Heart left ventricle (tissue), 16 donors: ENCODE data around the gene ELFN1. TPM values are rescaled to one million over a fixed set of nuclear protein-coding genes. Genes with fewer than 3 reads are reported as not detected.

Source experiments
- ATAC-seq, 4 donors: fragments of 200-7000 bp; cut with Tn5 transposase; one replicate each; pipeline ENCODE4 v1.9.1; 2020 to 2022; ENCODE audit warnings: moderate library complexity in 4 of 4, mild to moderate bottlenecking in 3 of 4, moderate number of reproducible peaks in 1 of 4
- DNase-seq, 5 donors: peaks; one replicate each; pipeline ENCODE4 v3.0.0-alpha.2; 2020
- H3K27ac ChIP-seq, 12 donors: fragments of 200-600 bp; sonication (generic) in 4 of 12; one replicate each; pipeline versions ENCODE4 v1.5.0 to v1.8.0; 2016 to 2022; ENCODE audit warnings: mild to moderate bottlenecking in 2 of 12
- H3K27me3 ChIP-seq, 9 donors: fragments of 200-600 bp; sonication (generic) in 2 of 9; one replicate each; pipeline versions ENCODE4 v1.5.1 to v1.8.0; 2016 to 2022; ENCODE audit warnings: mild to moderate bottlenecking in 3 of 9
- H3K36me3 ChIP-seq, 9 donors: fragments of 200-600 bp; sonication (generic) in 2 of 9; one replicate each; pipeline versions ENCODE4 v1.5.0 to v1.8.0; 2018 to 2022; ENCODE audit warnings: mild to moderate bottlenecking in 2 of 9
- H3K4me1 ChIP-seq, 12 donors: fragments of 200-600 bp; sonication (generic) in 4 of 12; one replicate each; pipeline versions ENCODE4 v1.5.0 to v1.8.0; 2016 to 2022; ENCODE audit warnings: mild to moderate bottlenecking in 3 of 12
- H3K4me3 ChIP-seq, 12 donors: fragments of 200-600 bp; sonication (generic) in 4 of 12; one replicate each; pipeline versions ENCODE4 v1.5.0 to v1.8.0; 2017 to 2022; ENCODE audit warnings: mild to moderate bottlenecking in 9 of 12, moderate library complexity in 4 of 12
- H3K9me3 ChIP-seq, 12 donors: fragments of 200-600 bp; sonication (generic) in 4 of 12; one replicate each; pipeline versions ENCODE4 v1.5.0 to v1.8.0; 2016 to 2022; ENCODE audit warnings: mild to moderate bottlenecking in 1 of 12
- POLR2A ChIP-seq, 2 donors: fragments of 450-650 bp; IDR thresholded peaks; one replicate each; pipeline ENCODE4 v1.6.1; 2017; ENCODE audit warnings: antibody characterized with exemption in 2 of 2, mild to moderate bottlenecking in 2 of 2, moderate library complexity in 2 of 2
- WGBS, 4 donors: extraction: QIAGEN DNeasy Blood & Tissue Kit in 2 of 4; methylation state at CpG; one replicate each; pipeline versions ENCODE4 v1.1.5 to v1.1.7; 2013 to 2018; 5-methylcytosine and 5-hydroxymethylcytosine counted together
- intact Hi-C, 10 donors: fragments of 100-400 bp; cut with DNase I; formaldehyde crosslinking; loops; one replicate each; pipeline versions ENCODE4 v1.11.1 to v1.14.2; 2022
- polyA plus RNA-seq, 2 donors: library from polyadenylated mRNA; stranded (reverse); fragments of 200-250 nt; gene quantifications; one replicate each; pipeline ENCODE4 v1.2.3, GENCODE V29; 2013
- total RNA-seq, 9 donors: library from RNA; depleted of rRNA in 2 of 9; stranded (reverse); fragments of >200 nt in 2 of 9; fragmentation: NEBNext Ultra II Directional in 3 of 9; extraction: Animal tissue kit (Norgen Biotek cat#: 25700) in 3 of 9; gene quantifications; one replicate each; pipeline versions ENCODE4 v1.1.0 to v1.2.4, GENCODE V29; 2016 to 2023
- TF ChIP-seq, protein P1 (sequence below), 12 donors: fragments of 200-600 bp; sonication (generic) in 4 of 12; IDR thresholded peaks; one replicate each; pipeline versions ENCODE4 v1.5.0 to v1.8.0; 2018 to 2022; ENCODE audit warnings: antibody characterized with exemption in 12 of 12, mild to moderate bottlenecking in 5 of 12
- donor health status: ischemic (EF 13 %, LVEDD 7.1; RV severe dilation, severe dysfunction).
- donor health status: healthy with polysubstance abuse.
- donor health status: DM: no; HTN: yes; CAD: no.
- donor health status: DM: no; HTN: no; CAD: no.
- donor health status: ischemic (EF 25% LVEDD 6.9; RV normal size, moderate dysfunction).
- donor health status: ischemic (EF 25% LVEDD 5.7; RV mildly dilated, moderate dysfunction).
- donor health status: healthy.
- donor health status: DM: yes; HTN: yes; CAD: no.
- donor health status: ischemic (EF 35%, LVEDD 5.7; RV mildly dilated, moderate dysfunction).
- donor health status: nonischemic (EF 11% LVEDD 7.7; RV severe dilation, severe dysfunction).
- donor health status: DM: yes; HTN: yes; CAD: no.
- donor health status: PGD.
- donor health status: ischemic (EF 29% LVEDD 5.4; RV normal size, mild dysfunction).
- donor health status: nonischemic (EF 23%, LVEDD 6.1; RV moderate dilation, normal function).

ELFN1 gene
- total and polyA plus RNA-seq, 11 donors: 2.6 to 18.6 (median 6.6) TPM

DNA sequence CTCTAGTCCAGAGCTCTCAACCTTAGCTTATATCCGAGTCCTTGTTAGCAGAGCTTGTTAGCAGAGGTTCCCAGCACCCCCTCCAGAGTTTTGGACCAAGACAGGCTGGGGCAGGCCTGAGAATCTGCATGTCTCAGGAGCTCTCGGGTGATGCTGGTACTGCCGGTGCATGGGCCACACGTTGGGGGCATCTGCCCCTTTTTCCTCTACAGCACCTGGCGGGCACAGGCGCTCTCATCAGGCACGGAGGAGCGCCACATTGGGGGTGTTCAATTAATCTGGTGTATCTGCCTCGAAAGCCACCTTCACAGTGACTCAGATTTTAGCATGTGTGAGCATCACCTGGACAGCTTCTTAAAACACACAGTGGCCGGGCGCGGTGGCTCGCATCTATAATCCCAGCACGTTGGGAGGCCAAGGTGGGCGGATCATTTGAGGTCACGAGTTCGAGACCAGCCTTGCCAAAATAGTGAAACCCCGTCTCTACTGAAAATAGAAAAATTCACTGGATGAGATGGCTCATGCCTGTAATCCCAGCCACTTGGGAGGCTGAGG is 117.7 kb downstream of the ELFN1 start:
- Histone ChIP-seq H3K36me3 (no peaks in the 10 kb centered on the region), H3K9me3 (peaks cover 0 to 23% (median 6%) of the 10 kb centered on the region in 12 donors), H3K4me1 (no peaks in the 10 kb centered on the region), H3K27ac (no peak overlapping the region), H3K4me3 (no peak overlapping the region), H3K27me3 (peaks cover 0 to 18% (median 0%) of the 10 kb centered on the region in 9 donors)
- ATAC-seq (no peak), DNase-seq (no peak)
- WGBS, 4 donors: 89 to 92% (median 90%) methylated on average over 16 to 18 of the region's 18 CpGs
- TF ChIP-seq, protein P1, sequence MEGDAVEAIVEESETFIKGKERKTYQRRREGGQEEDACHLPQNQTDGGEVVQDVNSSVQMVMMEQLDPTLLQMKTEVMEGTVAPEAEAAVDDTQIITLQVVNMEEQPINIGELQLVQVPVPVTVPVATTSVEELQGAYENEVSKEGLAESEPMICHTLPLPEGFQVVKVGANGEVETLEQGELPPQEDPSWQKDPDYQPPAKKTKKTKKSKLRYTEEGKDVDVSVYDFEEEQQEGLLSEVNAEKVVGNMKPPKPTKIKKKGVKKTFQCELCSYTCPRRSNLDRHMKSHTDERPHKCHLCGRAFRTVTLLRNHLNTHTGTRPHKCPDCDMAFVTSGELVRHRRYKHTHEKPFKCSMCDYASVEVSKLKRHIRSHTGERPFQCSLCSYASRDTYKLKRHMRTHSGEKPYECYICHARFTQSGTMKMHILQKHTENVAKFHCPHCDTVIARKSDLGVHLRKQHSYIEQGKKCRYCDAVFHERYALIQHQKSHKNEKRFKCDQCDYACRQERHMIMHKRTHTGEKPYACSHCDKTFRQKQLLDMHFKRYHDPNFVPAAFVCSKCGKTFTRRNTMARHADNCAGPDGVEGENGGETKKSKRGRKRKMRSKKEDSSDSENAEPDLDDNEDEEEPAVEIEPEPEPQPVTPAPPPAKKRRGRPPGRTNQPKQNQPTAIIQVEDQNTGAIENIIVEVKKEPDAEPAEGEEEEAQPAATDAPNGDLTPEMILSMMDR (IDR thresholded peaks at IDR 0.05): no peak
- TF ChIP-seq POLR2A (IDR thresholded peaks at IDR 0.05): no peak
- intact Hi-C loops: no loop called here

DNA sequence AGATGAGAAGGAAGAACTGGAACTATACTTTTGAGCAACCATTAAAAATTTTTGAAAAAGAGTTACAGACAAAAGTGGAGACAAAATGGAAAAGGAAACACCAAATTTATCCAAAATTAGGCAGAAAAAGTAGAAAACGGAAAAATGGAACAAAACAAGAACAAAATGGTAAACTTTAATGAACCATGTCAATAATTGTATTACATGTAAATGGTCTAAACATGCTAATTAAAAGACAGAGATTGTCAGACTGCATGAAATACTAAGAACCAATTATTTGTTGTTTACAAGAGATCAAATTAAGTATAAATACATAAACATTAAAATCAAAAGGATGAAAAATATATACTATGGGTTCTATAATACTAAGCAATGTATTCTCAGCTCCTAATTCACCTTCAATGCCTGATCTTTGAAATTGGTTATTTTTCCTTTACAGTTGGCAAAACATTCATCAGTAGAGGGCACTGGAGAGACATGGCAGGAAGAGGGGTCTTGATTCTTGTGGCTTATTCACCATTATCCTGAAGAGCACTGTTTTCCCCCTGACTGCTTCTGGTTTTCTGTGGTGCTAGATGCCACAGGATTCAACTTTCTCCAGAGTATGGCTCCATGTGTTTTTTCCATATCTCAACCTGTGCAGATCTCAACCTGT is 124.9 kb downstream of the ELFN1 start:
- no peak for TF ChIP-seq POLR2A (IDR thresholded peaks at IDR 0.05)
- TF ChIP-seq, protein P1 (IDR thresholded peaks at IDR 0.05): peak in 2 of 12 donors; percentile 5 to 17
- H3K27ac ChIP-seq: no peak overlapping the region
- DNase-seq (no peak), ATAC-seq (no peak)
- no peak overlapping the region for H3K4me3 ChIP-seq
- peaks cover 0 to 40% (median 11%) of the 10 kb centered on the region in 12 donors for H3K9me3 ChIP-seq
- peaks cover 0 to 10% (median 0%) of the 10 kb centered on the region in 9 donors for H3K27me3 ChIP-seq
- H3K36me3 ChIP-seq: no peaks in the 10 kb centered on the region
- 10 to 31% (median 17%) methylated on average over 1 of the region's 1 CpG for WGBS, 4 donors
- intact Hi-C loops: no loop called here
- no peaks in the 10 kb centered on the region for H3K4me1 ChIP-seq

Other genes starting within 250 kb of the ELFN1 start
- 10 to 100 TPM in 2 of 9 donors, 1 to 10 TPM in 7; 2.5 to 18.3 (median 7.3) TPM for gene MICALL2, start 210.8 kb upstream of the ELFN1 start, total RNA-seq
- gene MICALL2, start 210.8 kb upstream of the ELFN1 start, polyA plus RNA-seq: 10 to 100 TPM; 10.9 to 12.6 TPM
- gene INTS1, start 165.9 kb upstream of the ELFN1 start, total RNA-seq: 10 to 100 TPM; 35.5 to 67.4 (median 45.3) TPM
- 10 to 100 TPM; 41.9 to 46.0 TPM for gene INTS1, start 165.9 kb upstream of the ELFN1 start, polyA plus RNA-seq
- gene MAFK, start 139.6 kb upstream of the ELFN1 start, total RNA-seq: 100 to 1,000 TPM in 5 of 9 donors, 10 to 100 TPM in 4; 34.3 to 138 (median 121) TPM
- 100 to 1,000 TPM in 1 of 2 donors, 10 to 100 TPM in 1; 94.8 to 165 TPM for gene MAFK, start 139.6 kb upstream of the ELFN1 start, polyA plus RNA-seq
- gene TMEM184A, start 114.1 kb upstream of the ELFN1 start, total RNA-seq: under 1 TPM; 0.19 to 0.85 (median 0.47) TPM
- gene TMEM184A, start 114.1 kb upstream of the ELFN1 start, polyA plus RNA-seq: under 1 TPM; 0.19 to 0.99 TPM
- gene PSMG3, start 100.2 kb upstream of the ELFN1 start, total RNA-seq: 10 to 100 TPM in 8 of 9 donors, 1 to 10 TPM in 1; 7.3 to 27.6 (median 13.3) TPM
- gene PSMG3, start 100.2 kb upstream of the ELFN1 start, polyA plus RNA-seq: 10 to 100 TPM; 34.3 to 36.5 TPM